HEK293 (cell line): ENCODE measurements around the gene RHOT1.

ENCODE experiments used
- CTCF ChIA-PET: fragments of 350-600 bp; formaldehyde crosslinking; extraction: SDS; loops from one replicate; lab custom pipeline; 2021; ENCODE audit warnings: antibody characterized with exemption; lab: Yijun Ruan, JAX
- POLR2A ChIA-PET: fragments of 300-600 bp; formaldehyde crosslinking; extraction: SDS; loops from one replicate; lab custom pipeline; 2020; ENCODE audit warnings: antibody characterized with exemption, inconsistent platforms; lab: Yijun Ruan, JAX
- H3K27ac ChIP-seq: fragments of 200-500 bp; sonication (Bioruptor generic); 2 replicates; pipeline ENCODE4 v1.5.1; 2014; ENCODE audit warnings: low read depth, low read length, control low read depth, inconsistent platforms; ENCODE audit errors: extremely low read depth
- H3K36me3 ChIP-seq, 2 experiments: fragments of 200-500 bp in 1 of 2; sonication (Bioruptor generic) in 1 of 2; 1 replicate in 1 of 2; 2 replicates in 1 of 2; pipeline ENCODE4 v1.5.1; 2014 to 2017; ENCODE audit warnings: inconsistent platforms in 2 of 2, low read length in 2 of 2; ENCODE audit not compliant: control insufficient read depth in 2 of 2, insufficient read depth in 1 of 2
- H3K4me1 ChIP-seq: fragments of 200-500 bp; sonication (Bioruptor generic); 2 replicates; pipeline ENCODE4 v1.5.1; 2014; ENCODE audit warnings: mild to moderate bottlenecking, low read length, inconsistent platforms; ENCODE audit not compliant: control insufficient read depth, insufficient read depth
- H3K4me3 ChIP-seq: 2 replicates; pipeline ENCODE4 v1.5.1; 2011; ENCODE audit warnings: low read depth, mild to moderate bottlenecking, control low read depth, low read length, moderate library complexity
- H3K9me3 ChIP-seq: fragments of 200-500 bp; sonication (Bioruptor generic); 2 replicates; pipeline ENCODE4 v1.5.1; 2014; ENCODE audit warnings: low read depth, low read length, inconsistent platforms; ENCODE audit not compliant: control insufficient read depth, insufficient read depth
- BCL11B ChIP-seq: fragments of 450-650 bp; formaldehyde crosslinking; IDR thresholded peaks from 2 replicates; pipeline ENCODE4 v1.5.1; 2016; ENCODE audit warnings: low read depth, missing biosample characterization, missing genetic modification characterization
- KLF16 ChIP-seq: fragments of 450-650 bp; formaldehyde crosslinking; IDR thresholded peaks from 2 replicates; pipeline ENCODE4 v1.5.1; 2017; ENCODE audit warnings: missing biosample characterization, missing genetic modification characterization
- PRDM2 ChIP-seq: fragments of 450-650 bp; formaldehyde crosslinking; IDR thresholded peaks from 2 replicates; pipeline ENCODE4 v1.5.1; 2016; ENCODE audit warnings: missing biosample characterization, missing genetic modification characterization, borderline replicate concordance
- REST ChIP-seq: fragments of 450-650 bp; formaldehyde crosslinking; IDR thresholded peaks from 2 replicates; pipeline ENCODE4 v1.5.1; 2016; ENCODE audit warnings: missing biosample characterization, missing genetic modification characterization
- SCRT2 ChIP-seq: fragments of 450-650 bp; formaldehyde crosslinking; IDR thresholded peaks from 2 replicates; pipeline ENCODE4 v1.5.1; 2016; ENCODE audit warnings: missing biosample characterization, missing genetic modification characterization
- TRIM28 ChIP-seq: IDR thresholded peaks from 2 replicates; pipeline ENCODE4 v1.6.1; 2011; ENCODE audit warnings: low read length, control low read depth, borderline replicate concordance
- ZBTB7A ChIP-seq: fragments of 450-650 bp; formaldehyde crosslinking; IDR thresholded peaks from 2 replicates; pipeline ENCODE4 v1.5.1; 2016; ENCODE audit warnings: low read depth, missing biosample characterization, missing genetic modification characterization
- ZNF335 ChIP-seq: fragments of 450-650 bp; formaldehyde crosslinking; conservative IDR thresholded peaks from 2 replicates; pipeline ENCODE4 v1.5.1; 2016; ENCODE audit warnings: missing biosample characterization, missing genetic modification characterization
- ZNF518A ChIP-seq: fragments of 450-650 bp; formaldehyde crosslinking; conservative IDR thresholded peaks from 2 replicates; pipeline ENCODE4 v1.5.1; 2016; ENCODE audit warnings: low read depth, missing biosample characterization, missing genetic modification characterization
- ZNF544 ChIP-seq: fragments of 450-650 bp; formaldehyde crosslinking; IDR thresholded peaks from 2 replicates; pipeline ENCODE4 v1.5.0; 2017; ENCODE audit warnings: missing biosample characterization, missing genetic modification characterization
- ZNF777 ChIP-seq: fragments of 450-650 bp; formaldehyde crosslinking; IDR thresholded peaks from 2 replicates; pipeline ENCODE4 v1.5.1; 2017; ENCODE audit warnings: missing biosample characterization, missing genetic modification characterization, borderline replicate concordance
- ZXDB ChIP-seq: fragments of 450-650 bp; formaldehyde crosslinking; IDR thresholded peaks from 2 replicates; pipeline ENCODE4 v1.5.1; 2016; ENCODE audit warnings: missing biosample characterization, missing genetic modification characterization
- TF ChIP-seq, protein P1 (sequence below): fragments of 450-650 bp; formaldehyde crosslinking; optimal IDR thresholded peaks from 2 replicates; pipeline ENCODE3; 2016; ENCODE audit warnings: missing biosample characterization, mild to moderate bottlenecking, missing genetic modification characterization

RHOT1 gene

DNA sequence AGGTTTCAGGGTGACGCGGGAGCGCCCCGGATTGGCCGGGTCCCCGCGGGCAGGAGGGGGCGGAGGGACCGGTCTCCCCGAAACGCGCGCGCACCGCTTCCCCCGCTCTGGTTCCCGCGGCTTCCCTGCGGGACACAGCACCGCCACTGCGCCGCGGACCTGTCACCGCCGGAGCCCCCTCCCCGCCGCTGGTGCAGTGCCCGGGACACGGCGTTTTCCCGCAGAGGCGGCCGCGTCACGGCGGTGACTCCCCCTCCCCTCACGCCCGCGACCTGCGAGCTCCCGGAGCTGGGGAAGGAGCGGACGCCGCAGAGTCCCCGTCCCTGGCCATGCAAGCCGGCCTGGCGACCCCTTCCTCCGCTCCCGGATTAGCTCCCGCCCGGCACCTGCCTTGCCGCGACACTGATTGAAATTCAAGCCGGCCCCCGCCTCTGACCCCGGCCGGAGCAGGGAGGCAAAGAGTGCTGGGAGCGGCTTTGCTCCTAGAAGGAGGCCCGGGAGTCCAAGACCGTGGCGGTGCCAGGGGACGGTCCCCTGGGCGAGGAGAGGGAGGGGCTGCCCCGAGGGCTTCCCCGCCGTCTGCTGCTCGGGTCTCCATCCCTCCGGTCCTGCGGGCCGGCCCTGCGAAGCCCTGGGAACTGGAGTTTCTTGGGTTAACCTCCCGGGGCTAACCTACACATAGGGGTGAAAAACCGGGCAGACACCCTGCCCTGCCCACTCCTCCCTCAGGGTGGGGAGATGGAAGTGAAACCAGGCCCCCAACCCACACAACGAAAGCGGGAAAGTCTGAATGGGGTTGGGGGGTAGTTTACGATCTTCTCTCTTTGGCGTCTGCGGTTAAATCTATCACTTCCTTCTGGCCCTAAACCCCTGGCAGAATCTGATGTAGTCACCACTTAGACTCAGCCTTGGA, 124.3 kb downstream of the RHOT1 start (continued):
- TF ChIP-seq PRDM2 (tag by site-specific recombination) (no peak), ZXDB (tag by site-specific recombination) (no peak), ZNF777 (tag by site-specific recombination) (0 out of 2 replicates have a peak, but pooled peaks have one; percentile 20), ZBTB7A (tag by site-specific recombination) (no peak), ZNF335 (tag by site-specific recombination) (peak; percentile 78)

DNA sequence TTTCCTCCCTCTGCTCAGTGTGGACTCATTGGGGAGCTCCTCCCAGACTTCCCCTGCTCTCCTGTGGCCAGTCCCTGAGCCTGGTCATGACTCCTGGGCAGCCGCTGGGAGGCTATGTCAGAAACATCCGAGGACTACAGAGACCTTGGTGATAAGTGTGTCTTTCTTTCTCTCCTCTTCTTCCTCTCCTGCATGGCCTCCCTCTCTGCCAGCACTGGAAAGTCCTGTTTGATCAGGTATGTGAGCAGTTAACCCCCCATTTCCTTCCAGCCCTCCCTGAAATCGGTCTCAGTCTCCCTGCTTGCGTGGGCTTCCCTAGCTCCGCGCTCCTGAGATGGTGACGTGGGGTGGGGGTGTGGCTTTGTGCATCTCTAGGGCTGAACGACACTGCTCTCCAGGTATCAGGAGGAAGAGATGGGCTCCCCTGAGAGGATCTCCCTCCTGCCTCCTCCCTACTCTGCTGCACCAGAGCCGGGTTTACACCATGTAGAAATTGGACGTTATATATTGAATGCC, 125.4 kb downstream of the RHOT1 start:
- no peaks in the 10 kb centered on the region for H3K9me3 ChIP-seq
- POLR2A ChIA-PET: no interaction called here
- CTCF ChIA-PET: interaction anchor here (0.5 kb wide), 1 partner anchor 16 kb away, joined by 3 read pairs; no protein-coding TSS in a partner anchor
- no peak overlapping the region for H3K4me3 ChIP-seq
- peaks cover 8% of the 10 kb centered on the region for H3K4me1 ChIP-seq
- no peaks in the 10 kb centered on the region for H3K36me3 ChIP-seq
- TF ChIP-seq REST (no peak), ZNF518A (tag by site-specific recombination) (no peak), ZNF544 (tag by site-specific recombination) (no peak), BCL11B (tag by site-specific recombination) (no peak), KLF16 (no peak), SCRT2 (tag by site-specific recombination) (no peak), TRIM28 (no peak)
- TF ChIP-seq, protein P1, sequence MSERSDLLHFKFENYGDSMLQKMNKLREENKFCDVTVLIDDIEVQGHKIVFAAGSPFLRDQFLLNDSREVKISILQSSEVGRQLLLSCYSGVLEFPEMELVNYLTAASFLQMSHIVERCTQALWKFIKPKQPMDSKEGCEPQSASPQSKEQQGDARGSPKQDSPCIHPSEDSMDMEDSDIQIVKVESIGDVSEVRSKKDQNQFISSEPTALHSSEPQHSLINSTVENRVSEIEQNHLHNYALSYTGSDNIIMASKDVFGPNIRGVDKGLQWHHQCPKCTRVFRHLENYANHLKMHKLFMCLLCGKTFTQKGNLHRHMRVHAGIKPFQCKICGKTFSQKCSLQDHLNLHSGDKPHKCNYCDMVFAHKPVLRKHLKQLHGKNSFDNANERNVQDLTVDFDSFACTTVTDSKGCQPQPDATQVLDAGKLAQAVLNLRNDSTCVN (tag by site-specific recombination): no peak
- TF ChIP-seq, all 188 proteins: peak for 0
- H3K27ac ChIP-seq: no peak overlapping the region
